Hepatocyte (in vitro differentiated cells): ENCODE results near the gene MRTFA.

Experiments
- CTCF ChIP-seq: fragments of 200-600 bp; sonication (generic); IDR thresholded peaks from 2 replicates; pipeline ENCODE4 v1.5.1; 2016; ENCODE audit warnings: antibody characterized with exemption, mild to moderate bottlenecking; ENCODE audit not compliant: poor library complexity
- EZH2 ChIP-seq: fragments of 200-600 bp; sonication (generic); IDR thresholded peaks from 2 replicates; pipeline ENCODE4 v1.6.1; 2016; ENCODE audit warnings: antibody characterized with exemption, mild to moderate bottlenecking, borderline replicate concordance
- EZH2phosphoT487 ChIP-seq: fragments of 200-600 bp; sonication (generic); IDR thresholded peaks from one replicate; pipeline ENCODE4 v1.6.1; 2018; ENCODE audit warnings: antibody characterized with exemption, mild to moderate bottlenecking, low read depth, moderate library complexity; ENCODE audit not compliant: unreplicated experiment, severe bottlenecking

GRCh38 chr22:40526960-40527359 is 109.6 kb downstream of the MRTFA start:
- TF ChIP-seq CTCF (no peak), EZH2 (no peak), EZH2phosphoT487 (no peak)
